ES-I3 (cell line): ENCODE results near the gene ZBED3.

Experiments
- H3K36me3 ChIP-seq: 2 replicates; pipeline ENCODE4 v1.6.1; 2013; ENCODE audit warnings: mild to moderate bottlenecking, low read length, control low read depth, moderate library complexity; ENCODE audit not compliant: insufficient read depth
- H3K4me1 ChIP-seq: 2 replicates; pipeline ENCODE4 v1.6.1; 2013; ENCODE audit warnings: mild to moderate bottlenecking, control low read depth, low read length; ENCODE audit not compliant: insufficient read depth
- H3K9ac ChIP-seq: 2 replicates; pipeline ENCODE4 v1.6.1; 2013; ENCODE audit warnings: low read depth, mild to moderate bottlenecking, low read length, moderate library complexity
- H3K9me3 ChIP-seq: 2 replicates; pipeline ENCODE4 v1.6.1; 2013; ENCODE audit warnings: mild to moderate bottlenecking, low read length, moderate library complexity; ENCODE audit not compliant: control insufficient read depth, insufficient read depth

Gene ZBED3

GRCh38 chr5:77064040-77064439 lies 23.0 kb downstream of the ZBED3 start:
- peaks cover 7% of the 10 kb centered on the region; the same call in 1 of the 2 replicates for H3K36me3 ChIP-seq
- no peaks in the 10 kb centered on the region for H3K4me1 ChIP-seq
- no peaks in the 10 kb centered on the region; the same call in 1 of the 2 replicates for H3K9me3 ChIP-seq
- no peak overlapping the region for H3K9ac ChIP-seq

- Histone ChIP-seq H3K36me3 (peaks cover 2% of the 10 kb centered on the region), H3K9ac (no peak overlapping the region), H3K4me1 (no peaks in the 10 kb centered on the region), H3K9me3 (no peaks in the 10 kb centered on the region; the same call in 1 of the 2 replicates)
These were observed 40.5 kb downstream of the ZBED3 start for GRCh38 chr5:77046416-77047073.

- Histone ChIP-seq H3K4me1 (peaks cover 5% of the 10 kb centered on the region; the same call in 1 of the 2 replicates), H3K36me3 (peaks cover 7% of the 10 kb centered on the region), H3K9ac (no peak overlapping the region), H3K9me3 (no peaks in the 10 kb centered on the region)
These were observed 51.1 kb downstream of the ZBED3 start for GRCh38 chr5:77035950-77036349.

GRCh38 chr5:77033338-77033737 lies 53.7 kb downstream of the ZBED3 start:
- H3K4me1 ChIP-seq, result peaks cover 5% of the 10 kb centered on the region; the same call in 1 of the 2 replicates
- peaks cover 16% of the 10 kb centered on the region for H3K9me3 ChIP-seq
- H3K36me3 ChIP-seq, result peaks cover 7% of the 10 kb centered on the region
- no peak overlapping the region for H3K9ac ChIP-seq

- H3K4me1 ChIP-seq, result peaks cover 5% of the 10 kb centered on the region; the same call in 1 of the 2 replicates
- peaks cover 21% of the 10 kb centered on the region for H3K9me3 ChIP-seq
- peaks cover 3% of the 10 kb centered on the region; the same call in 1 of the 2 replicates for H3K36me3 ChIP-seq
- H3K9ac ChIP-seq, result no peak overlapping the region; the same call in 1 of the 2 replicates
These were observed 54.5 kb downstream of the ZBED3 start for GRCh38 chr5:77032635-77033034.

- peaks cover 21% of the 10 kb centered on the region for H3K9me3 ChIP-seq
- H3K9ac ChIP-seq, result peak overlapping the region; percentile 29; the same call in 1 of the 2 replicates
- peaks cover 5% of the 10 kb centered on the region; the same call in 1 of the 2 replicates for H3K4me1 ChIP-seq
- H3K36me3 ChIP-seq, result no peaks in the 10 kb centered on the region; the same call in 1 of the 2 replicates
These were observed 55.2 kb downstream of the ZBED3 start for GRCh38 chr5:77031891-77032290.

- no peaks in the 10 kb centered on the region; the same call in 1 of the 2 replicates for H3K36me3 ChIP-seq
- H3K4me1 ChIP-seq, result peaks cover 5% of the 10 kb centered on the region; the same call in 1 of the 2 replicates
- H3K9me3 ChIP-seq, result peaks cover 21% of the 10 kb centered on the region
- peak within 1 kb of the TSS; percentile 79 for H3K9ac ChIP-seq
These were observed 56.7 kb downstream of the ZBED3 start, which contains the start of gene AGGF1 for GRCh38 chr5:77030097-77031071. TSS of gene AGGF1 (plus strand) at chr5:77030404. CDS start at chr5:77030767, 363 bp downstream.

GRCh38 chr5:77029376-77029885 lies 57.7 kb downstream of the ZBED3 start:
- Histone ChIP-seq H3K36me3 (no peaks in the 10 kb centered on the region), H3K4me1 (peaks cover 5% of the 10 kb centered on the region; the same call in 1 of the 2 replicates), H3K9ac (no peak overlapping the region; the same call in 1 of the 2 replicates), H3K9me3 (peaks cover 21% of the 10 kb centered on the region)

GRCh38 chr5:77028631-77029375 lies 58.3 kb downstream of the ZBED3 start:
- Histone ChIP-seq H3K4me1 (peaks cover 5% of the 10 kb centered on the region; the same call in 1 of the 2 replicates), H3K9ac (no peak overlapping the region), H3K9me3 (peaks cover 21% of the 10 kb centered on the region), H3K36me3 (no peaks in the 10 kb centered on the region)

- Histone ChIP-seq H3K36me3 (no peaks in the 10 kb centered on the region), H3K4me1 (no peaks in the 10 kb centered on the region), H3K9ac (no peak overlapping the region), H3K9me3 (peaks cover 17% of the 10 kb centered on the region)
These were observed 62.6 kb downstream of the ZBED3 start for GRCh38 chr5:77024490-77024889.

- no peaks in the 10 kb centered on the region for H3K36me3 ChIP-seq
- no peaks in the 10 kb centered on the region for H3K9me3 ChIP-seq
- no peak overlapping the region for H3K9ac ChIP-seq
- no peaks in the 10 kb centered on the region for H3K4me1 ChIP-seq
These were observed 64.3 kb downstream of the ZBED3 start for GRCh38 chr5:77022511-77023417.
